Stimulated activated CD8-positive, alpha-beta memory T cell treated with anti-CD3 and anti-CD28 coated beads, Interleukin-4, amount 100 ng/mL, for 4 hours (primary cell): ENCODE data around the gene IER5L.
A peak's percentile ranks its signal among the peaks of the same experiment; 100 is the strongest.

Source experiments
- DNase-seq, 2 donors: peaks; one replicate each; pipeline ENCODE4 v3.0.0-alpha.2; 2020; ENCODE audit warnings: low read depth in 2 of 2, low spot score in 1 of 2

Gene IER5L

DNA sequence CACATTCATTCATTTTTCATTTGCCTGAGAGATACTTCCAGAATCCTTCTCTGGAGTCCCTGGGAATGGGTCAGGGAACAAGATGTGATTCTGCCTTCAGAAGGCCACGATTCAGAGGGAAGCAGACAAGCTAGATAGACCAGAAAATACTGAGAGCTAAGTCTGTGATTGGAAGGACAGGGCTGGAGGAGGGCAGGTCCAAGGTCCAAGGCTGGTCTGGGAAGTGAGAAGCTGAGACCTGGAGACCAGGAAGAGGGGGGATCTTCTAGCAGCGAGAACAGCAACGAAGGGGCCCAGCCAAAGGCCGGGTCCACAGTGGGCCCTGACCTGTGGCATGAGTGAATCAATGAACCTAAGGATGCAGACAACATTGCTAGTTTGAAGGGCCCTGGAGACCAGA, 4.1 kb upstream of the IER5L start:
- DNase-seq, result no peak

DNA sequence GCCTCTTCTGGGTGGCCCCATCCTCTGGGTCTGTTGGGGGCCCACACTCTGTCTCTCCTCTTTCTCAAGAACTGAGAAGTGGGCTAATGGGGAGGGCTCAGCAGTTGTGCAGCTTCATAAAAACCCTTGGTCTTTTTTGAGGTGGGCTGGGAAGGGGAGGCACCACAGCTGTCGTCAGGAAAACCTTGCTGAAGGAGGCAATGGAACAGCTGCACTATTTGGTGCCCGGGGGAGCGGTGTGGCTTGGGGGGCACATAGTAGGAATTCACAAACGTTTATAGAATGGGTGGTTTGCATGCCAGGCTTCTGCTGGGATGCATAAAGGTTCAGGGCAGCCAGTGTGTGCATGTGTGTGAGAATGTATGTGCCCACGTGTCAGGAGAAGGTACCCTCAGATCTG, 3.2 kb upstream of the IER5L start:
- no peak for DNase-seq

DNA sequence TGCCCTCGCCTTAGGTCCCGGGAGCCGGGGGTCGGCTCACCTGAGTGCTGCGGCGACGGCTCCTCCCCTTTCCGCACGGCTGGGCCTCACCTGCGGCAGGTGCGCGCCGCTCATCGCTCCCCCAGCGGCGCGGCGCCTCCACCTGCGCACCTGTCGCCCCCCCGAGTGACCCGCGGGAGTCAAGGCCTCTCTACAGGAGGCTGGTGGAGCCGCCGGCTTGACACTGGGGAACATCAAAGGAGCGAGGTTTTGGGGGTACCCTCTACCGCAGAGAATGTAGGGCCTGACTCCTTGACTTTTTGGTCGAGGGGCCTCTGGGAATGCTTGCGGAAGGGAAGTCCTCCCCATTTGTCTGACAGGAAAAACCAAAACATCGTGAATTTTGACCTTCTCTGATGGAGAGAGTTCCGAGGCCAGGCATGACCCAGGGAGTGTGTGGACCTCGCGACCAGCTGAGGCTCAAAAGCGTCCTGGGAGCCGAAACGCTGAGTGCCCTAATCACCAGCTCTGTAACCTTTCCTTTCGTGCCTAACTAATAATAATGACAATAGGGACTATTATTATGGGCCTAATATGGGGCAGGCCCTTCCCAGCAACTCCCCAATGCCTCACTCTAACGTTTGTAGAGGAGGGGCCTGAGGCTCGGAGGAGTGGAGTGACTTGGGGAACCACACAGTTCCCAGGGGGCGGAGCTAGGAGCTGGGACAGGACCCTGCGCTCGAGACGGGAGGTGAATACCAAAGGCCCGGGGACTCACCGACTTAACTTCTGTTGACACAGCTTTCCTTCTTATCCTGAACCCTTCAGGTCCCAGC, 714 bp upstream of the IER5L start:
- DNase-seq, result no peak

GRCh38 chr9:129177443-129177790, 644 bp downstream of the IER5L start:
- DNase-seq, result no peak

GRCh38 chr9:129176701-129177442, 1.2 kb downstream of the IER5L start:
- no peak for DNase-seq

DNA sequence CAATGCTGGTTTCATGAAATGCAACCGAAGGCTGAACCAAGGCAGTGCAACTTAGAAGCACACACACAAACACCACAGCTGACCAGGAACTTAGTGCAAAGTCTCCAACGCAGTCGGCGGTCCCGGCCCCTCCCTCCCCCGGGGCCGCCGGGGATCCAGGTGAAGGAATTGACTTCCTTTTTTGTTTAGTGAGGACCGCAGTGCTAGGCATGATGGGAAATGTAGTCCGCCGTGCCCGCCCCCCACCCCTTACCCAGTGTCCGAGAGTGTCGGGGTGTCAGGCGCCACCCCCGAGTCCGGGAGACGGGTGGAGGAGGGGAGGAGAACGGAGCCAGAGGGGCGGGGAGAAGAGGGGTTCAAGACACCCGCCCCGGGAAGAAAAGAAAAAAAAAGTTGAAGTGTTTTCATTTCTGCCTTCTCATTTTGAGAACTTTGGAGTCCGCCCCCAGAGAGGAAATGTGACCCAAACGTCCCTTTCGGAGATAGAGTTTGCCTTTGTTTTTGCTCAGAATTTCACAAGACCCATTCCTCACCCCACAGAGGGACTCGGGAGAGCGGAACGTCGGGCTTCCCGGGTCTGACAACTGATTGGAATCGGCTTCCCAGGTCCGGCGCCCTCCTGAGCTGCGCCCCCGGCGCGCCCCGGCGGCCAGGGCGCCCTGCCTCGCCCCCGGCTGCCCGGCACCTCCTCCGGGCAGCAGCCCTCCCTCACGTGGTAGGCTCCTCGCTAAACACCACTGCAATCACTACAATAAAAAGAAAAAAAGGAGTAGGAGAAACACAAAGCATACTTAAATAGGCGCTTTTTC, 2.0 kb downstream of the IER5L start:
- DNase-seq, result peak in 1 of 2 donors; percentile 24

- no peak for DNase-seq
Measured at GRCh38 chr9:129175515-129175824, 2.6 kb downstream of the IER5L start.

DNA sequence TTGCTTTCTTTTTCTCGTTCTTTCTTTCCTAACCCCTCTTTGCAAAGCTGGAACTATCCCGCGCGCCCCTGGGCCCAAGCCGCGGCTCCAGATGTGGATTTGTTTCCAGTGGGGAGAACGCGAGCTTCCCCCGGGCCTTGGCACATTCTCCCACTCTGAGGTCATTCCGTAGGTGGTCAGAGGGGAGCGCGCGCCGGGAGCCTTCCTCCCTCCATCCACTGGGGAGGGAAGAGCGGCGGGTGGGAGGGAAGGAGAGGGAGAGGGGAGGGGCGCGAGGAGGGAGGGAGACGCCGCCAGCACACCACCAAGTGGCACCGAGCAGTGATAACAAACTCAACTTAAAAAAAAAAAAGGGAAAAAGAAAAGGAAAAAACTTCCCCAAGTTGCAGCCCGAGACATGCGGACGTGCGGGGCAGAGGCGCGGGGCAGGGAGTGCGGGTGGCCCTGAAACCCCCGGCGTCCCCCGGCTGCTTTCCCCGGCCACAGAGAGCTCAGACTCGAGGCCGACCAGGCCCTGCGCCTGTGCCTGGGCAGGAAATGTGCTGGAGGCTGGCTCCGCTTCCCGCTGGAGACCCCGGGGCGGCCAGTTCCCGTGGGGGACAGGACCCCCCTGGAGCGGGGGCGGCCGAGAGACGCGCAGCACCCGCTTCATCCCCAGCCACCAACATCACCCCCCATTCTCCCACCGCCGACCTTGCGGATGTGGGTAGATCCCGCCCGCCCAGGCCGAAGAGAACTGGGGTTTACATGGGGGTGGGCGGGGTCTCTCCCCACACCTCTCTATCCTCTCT, 3.1 kb downstream of the IER5L start:
- DNase-seq, result no peak

DNA sequence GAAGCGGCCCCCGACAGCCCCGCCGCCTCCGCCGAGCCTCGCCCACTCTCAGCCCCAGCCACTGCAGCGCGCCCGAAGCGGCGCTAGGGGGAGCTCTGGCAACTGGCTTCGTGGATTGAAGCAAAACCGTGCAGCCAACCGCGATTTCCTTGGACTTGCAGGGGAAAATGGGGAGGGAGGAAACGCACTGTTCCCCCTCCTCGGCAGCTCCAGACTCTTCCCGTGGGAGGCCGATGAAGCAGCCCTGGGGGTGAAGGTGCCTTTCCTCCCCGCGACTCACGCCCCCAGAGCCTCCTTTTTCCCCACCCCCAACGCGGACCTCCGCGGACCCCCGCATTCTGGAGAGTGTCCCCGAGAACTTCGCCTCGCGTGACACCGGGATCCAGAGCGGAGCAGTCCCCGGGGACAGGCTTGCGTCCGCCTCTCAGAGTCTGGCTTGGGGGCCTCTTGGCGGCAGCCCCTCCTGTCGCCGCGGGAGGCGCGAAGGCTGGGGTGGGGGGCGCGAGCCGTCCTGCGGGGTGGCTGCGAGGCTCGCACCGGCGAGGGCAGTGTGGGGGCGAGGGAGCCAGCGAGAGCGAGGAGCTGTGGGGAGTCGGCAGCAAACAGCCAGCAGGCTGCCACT, 3.8 kb downstream of the IER5L start:
- peak; percentile 59 to 66 for DNase-seq

DNA sequence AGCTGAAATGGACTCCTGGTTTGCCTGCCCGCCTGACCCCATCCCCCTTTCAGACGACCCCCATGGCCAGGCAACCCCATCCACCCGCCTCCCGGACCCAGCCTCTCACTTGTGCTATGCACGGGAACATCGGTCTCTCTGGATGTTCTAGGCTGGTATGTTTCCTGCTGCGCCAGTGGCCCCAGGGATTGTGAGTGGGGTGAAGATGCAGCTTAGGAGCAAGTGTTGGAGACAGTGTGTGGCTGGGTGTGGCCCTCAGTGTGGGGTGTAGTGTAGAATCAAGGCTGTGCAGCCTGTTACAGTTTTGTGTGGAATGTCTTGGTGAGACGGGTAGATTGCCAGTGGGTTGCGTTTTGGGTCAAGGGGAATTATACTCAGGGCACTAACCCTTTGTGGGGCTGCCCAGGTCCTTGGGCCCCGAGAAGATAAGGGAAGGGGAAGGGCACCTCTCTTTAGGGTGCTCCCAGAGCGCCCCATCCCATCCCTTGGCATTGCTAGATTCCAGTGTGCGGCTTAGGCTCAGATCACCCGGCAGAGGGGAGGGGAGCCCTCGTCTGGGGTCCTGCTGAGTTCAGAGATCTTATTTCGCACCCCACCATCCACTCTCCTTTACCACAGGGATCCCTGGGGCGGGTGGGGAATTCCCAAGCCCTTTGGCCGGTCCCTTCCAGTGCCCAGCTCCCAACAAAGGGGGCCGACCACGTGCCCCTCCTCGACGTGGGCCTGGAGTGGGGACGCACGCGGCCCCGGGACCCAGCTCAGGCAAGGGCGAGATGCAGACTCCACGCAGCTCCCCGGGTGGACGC, 4.6 kb downstream of the IER5L start:
- DNase-seq, result no peak

DNA sequence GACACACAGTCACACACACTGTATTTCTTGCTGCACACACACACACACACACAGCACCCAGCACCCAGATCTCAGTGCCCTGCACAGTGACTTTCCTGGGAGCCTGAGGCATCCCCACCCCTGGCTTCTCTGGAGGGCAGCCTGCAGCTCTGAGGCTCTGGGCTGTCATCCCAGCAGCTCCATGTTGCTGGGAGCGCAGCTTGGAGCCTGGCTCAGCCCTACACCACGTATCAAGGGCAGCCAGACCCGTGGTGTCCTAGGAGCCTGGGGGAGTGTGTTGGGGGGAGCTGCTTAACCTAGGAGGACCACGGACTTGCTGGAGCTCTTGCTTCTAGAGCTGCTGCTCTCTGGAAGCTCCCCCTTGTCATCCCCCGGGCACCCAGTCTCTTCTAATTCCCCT, 5.2 kb downstream of the IER5L start:
- DNase-seq, result no peak

- no peak for DNase-seq
Measured at GRCh38 chr9:129171993-129172751, 5.9 kb downstream of the IER5L start.

DNA sequence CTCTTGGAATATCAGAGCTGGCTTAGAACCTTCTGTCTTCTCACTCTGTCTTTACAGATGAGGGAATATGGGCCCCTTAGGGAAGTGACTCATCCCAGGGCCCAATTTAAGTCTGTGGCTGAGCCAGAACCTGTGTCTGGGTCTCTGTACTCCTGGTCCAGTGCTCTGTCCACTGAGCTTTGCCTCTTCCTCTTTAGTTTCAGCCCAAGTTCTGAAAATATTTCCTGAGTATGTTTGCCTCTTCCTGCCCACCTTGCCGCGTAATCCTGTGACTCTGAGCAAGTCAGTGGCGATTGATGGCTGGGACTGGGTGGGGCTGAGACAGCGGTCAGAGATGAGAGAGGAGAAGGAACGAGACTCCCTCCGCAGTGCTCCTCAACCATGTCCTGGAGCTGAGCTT, 7.8 kb downstream of the IER5L start:
- DNase-seq, result no peak

DNA sequence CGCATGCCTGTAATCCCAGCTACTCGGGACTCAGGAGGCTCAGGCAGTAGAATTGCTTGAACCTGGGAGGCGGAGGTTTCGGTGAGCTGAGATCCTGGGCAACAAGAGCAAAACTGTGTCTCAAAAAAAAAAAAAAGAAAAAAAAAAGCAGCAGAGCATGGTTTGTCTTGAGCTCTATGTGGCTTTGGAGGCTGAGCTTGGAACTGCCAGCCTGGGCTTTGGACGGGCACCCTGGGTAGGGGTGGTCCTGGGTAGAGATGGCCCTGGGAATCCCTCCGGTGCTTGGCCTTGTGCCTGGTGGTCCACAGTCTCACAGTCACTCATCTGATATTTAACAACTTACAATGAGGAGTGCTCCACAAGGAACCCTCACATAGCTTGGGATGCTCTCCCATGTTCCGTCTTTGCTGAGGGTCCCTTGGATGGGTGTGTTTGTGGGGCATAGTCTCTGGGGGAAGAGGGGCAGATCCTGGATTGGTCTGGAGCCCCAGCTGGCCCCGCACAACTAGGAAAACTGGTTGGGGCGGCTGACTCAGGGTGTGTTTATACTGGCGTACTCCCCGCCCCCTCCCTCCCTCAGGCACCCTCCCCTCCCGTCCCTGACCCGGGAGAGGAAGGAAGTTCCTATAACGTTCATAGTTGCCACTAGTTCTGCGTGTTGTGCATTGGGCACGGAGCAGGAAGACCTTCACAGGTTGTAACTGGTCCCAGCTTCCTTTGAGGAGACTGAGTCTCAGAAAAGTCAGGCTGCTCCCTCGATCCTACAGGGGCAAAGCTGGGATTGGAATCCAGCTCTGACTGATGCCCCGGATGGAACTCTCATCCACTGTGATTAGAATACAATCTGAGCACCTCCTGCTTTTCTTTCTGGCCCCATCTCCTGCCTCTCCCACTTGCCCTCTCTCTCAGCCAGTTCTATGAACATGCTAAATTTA, 11.2 kb downstream of the IER5L start:
- DNase-seq, result no peak

DNA sequence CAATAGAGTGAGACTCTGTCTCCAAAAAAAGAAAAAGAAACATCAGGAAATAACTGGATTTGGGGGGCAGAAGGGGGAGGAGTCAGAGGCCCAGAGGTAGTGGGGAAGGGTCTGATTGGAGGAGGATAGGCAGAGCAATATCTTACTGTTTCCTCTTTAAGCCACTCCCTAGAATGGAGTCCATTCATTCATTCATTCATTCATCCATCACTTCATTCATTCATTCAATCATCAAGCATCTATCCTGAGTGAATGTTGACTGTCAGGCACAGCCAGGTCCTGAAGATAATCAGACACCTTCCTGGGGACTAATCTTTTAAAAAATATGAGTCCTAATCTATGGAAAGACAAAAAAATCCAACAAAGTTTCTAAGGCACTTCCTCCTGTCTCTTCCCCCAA, 12.9 kb downstream of the IER5L start:
- DNase-seq, result no peak

GRCh38 chr9:129164246-129164930, 13.7 kb downstream of the IER5L start:
- DNase-seq, result no peak

- DNase-seq, result no peak
Measured at GRCh38 chr9:129163753-129164152, 14.3 kb downstream of the IER5L start.
